Activated CD4-positive, alpha-beta T cell treated with anti-CD3 and anti-CD28 coated beads, Interleukin-2, amount 50 U/mL, for 16 hours (primary cell): ENCODE data around the gene TF.
"Not testable (repeated sequence)": the region's sequence is repeated elsewhere in the genome, so short reads cannot be mapped to it uniquely, and the experiment has no call there.

Source experiments
- DNase-seq: peaks from one replicate; pipeline ENCODE4 v3.0.0-alpha.2; 2020

The TF gene

GRCh38 chr3:133745981-133746711 lies at the start of gene TF:
Gene TF (plus strand): TSS chr3:133746393. CDS start chr3:133746441, 48 bp downstream.
- DNase-seq = no peak

GRCh38 chr3:133697960-133698359 lies 48.2 kb upstream of the TF start:
- DNase-seq = no peak

GRCh38 chr3:133699467-133699866 lies 46.7 kb upstream of the TF start:
- DNase-seq = no peak

- DNase-seq = no peak
These were observed 46.3 kb upstream of the TF start for GRCh38 chr3:133699903-133700302.

- no peak for DNase-seq
These were observed 45.8 kb upstream of the TF start for GRCh38 chr3:133700351-133700750.

- DNase-seq = no peak
These were observed 44.5 kb upstream of the TF start for GRCh38 chr3:133701435-133702358.

GRCh38 chr3:133703915-133704314 lies 42.3 kb upstream of the TF start:
- no peak for DNase-seq

- no peak for DNase-seq
These were observed 40.2 kb upstream of the TF start for GRCh38 chr3:133706033-133706432.

- DNase-seq = no peak
These were observed 36.9 kb upstream of the TF start for GRCh38 chr3:133709139-133709750.

GRCh38 chr3:133711013-133711412 lies 35.2 kb upstream of the TF start:
- no peak for DNase-seq

- DNase-seq = no peak
These were observed 34.2 kb upstream of the TF start for GRCh38 chr3:133712017-133712416.

GRCh38 chr3:133713347-133713746 lies 32.8 kb upstream of the TF start:
- no peak for DNase-seq

GRCh38 chr3:133717424-133717823 lies 28.8 kb upstream of the TF start:
- DNase-seq = no peak

GRCh38 chr3:133722935-133723334 lies 23.3 kb upstream of the TF start:
- no peak for DNase-seq

- no peak for DNase-seq
These were observed 15.2 kb upstream of the TF start for GRCh38 chr3:133730993-133731392.

GRCh38 chr3:133732231-133732630 lies 14.0 kb upstream of the TF start:
- DNase-seq = not testable (repeated sequence)

- DNase-seq = no peak
These were observed 13.0 kb upstream of the TF start for GRCh38 chr3:133733226-133733625.

- DNase-seq = no peak
These were observed 11.9 kb upstream of the TF start for GRCh38 chr3:133734305-133734704.

- DNase-seq = no peak
These were observed 3.7 kb upstream of the TF start for GRCh38 chr3:133742351-133743091.

- no peak for DNase-seq
These were observed 2.0 kb upstream of the TF start for GRCh38 chr3:133744241-133744640.

- DNase-seq = no peak
These were observed 1.1 kb upstream of the TF start for GRCh38 chr3:133745108-133745507.

- no peak for DNase-seq
These were observed 496 bp downstream of the TF start for GRCh38 chr3:133746712-133747066.

- no peak for DNase-seq
These were observed 1.2 kb downstream of the TF start for GRCh38 chr3:133747373-133747772.
